ENCODE measurements around the gene SLC18A3.

Gene SLC18A3

DNA sequence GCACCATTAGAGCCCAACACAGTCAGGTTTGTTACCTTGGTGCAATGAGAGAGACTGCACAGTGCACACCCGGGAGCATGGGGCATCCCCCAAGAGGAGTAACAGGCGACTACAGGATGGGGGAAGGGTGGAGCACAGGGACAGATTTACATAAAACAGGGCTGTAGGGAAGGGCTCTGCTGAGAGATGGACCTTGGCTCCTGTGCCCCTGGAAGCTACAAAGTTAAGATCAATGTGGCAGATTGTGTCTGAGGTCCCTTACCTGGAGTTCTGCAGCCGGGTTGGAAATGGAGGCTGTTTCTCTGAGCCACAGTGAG lies 13.7 kb upstream of the SLC18A3 start:
- no peak for DNase-seq (ENCODE audit: low read depth)

DNA sequence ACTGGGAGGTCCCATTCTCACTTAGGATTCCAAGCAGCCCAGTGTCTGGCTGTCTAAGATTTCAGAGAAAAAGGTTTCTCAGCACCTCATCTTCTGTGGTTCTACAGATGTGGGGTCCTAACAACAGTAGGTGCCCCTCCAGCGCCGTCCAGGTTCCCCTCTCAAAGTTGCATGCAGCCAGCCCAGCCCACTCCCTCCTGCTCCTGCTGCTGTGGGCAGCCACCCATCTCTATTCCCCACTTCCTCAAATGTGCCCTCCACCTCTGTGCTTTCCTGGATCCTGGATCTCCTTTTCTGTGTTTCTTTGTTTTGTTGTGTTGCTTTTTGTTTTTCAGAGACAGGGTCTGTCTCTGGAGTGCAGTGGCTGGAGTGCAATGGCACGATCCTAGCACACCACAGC lies 13.3 kb upstream of the SLC18A3 start:
- no peak for DNase-seq (ENCODE audit: low read depth)

DNA sequence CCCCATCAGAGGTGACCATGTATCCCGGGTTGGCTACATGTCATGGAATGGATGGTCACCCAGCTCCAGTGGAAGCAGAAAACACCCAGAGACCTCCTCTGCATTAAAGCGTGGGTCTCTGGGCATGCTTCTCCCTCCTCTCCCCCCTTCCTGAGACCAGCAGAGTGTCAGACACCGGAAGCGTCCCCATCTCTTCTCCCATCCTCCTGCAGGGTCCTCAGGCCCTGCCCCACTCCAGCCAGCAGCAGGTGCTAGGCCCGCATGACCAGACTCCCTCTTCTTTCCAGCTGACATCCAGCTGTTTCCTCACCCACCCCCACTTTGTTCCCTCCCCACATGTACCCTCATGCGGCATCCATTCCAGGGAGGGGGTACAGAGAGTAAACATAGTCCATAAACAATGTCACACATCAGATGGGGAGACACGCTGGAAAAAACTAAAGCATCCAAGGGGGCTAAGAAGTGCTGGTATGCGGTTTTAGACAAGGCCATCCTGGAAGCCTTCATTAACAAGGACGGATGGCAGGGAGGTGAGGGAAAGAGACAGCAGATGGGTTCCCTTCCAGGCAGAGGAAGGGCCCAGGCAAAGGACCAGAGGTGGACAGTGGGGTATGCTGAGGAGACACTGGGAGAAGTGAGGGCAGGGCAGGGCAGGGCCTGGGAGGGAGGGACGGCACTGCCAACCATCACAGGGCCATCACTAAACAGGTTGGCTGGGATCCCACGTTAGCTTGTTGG lies 12.5 kb upstream of the SLC18A3 start:
- no peak for DNase-seq (ENCODE audit: low read depth)

DNA sequence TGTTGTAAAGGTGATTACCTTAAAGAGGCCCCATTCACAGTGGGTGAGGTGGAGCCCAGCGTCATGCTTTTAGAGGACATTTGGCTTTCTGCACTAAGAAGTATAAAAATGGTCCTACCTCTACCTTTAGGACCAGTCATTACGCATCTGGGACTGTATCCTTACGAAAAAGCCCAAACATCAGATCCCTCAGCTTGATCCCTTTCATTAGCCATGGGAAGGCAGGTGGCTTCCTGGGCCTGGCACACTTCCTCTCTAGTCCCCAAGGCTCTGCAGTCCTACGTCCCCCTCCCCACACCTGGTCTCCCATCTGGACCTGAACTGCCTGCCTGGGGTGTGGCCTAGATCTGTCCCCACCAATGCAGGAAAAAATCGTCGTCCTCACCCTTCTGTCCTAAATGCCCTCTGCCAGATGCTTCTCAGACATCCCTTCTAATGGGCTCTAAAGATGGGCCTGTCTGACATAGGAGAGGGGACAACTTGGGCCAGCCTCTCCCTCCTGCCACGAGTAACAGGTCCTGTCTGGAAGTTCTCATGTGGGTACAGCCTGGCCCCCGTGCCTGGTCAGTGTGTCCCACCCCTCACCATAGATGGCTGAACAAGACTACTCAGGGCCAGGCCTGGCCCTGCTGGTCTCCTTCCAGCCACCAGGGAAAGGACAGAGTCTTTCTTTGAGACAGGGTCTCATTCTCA lies 11.8 kb upstream of the SLC18A3 start:
- no peak for DNase-seq (ENCODE audit: low read depth)

DNA sequence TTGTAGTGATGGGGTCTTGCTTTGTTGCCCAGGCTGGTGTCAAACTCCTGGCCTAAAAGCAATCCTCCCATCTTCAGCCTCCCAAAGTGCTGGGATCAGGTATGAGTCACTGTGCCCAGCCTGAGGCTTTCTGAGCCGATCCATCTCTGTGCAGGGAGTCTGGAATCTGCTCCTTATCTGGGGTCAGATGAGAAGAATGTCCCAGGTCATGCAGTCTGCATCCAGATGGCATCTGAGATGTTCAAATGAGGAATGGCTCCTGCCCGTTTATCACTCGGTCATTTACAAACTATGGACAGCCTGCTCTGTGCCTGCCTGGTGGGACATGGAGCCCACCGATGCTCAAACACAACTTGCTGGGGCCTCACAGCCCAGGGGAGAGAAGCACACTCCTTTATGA lies 11.1 kb upstream of the SLC18A3 start:
- no peak for DNase-seq (ENCODE audit: low read depth)

DNA sequence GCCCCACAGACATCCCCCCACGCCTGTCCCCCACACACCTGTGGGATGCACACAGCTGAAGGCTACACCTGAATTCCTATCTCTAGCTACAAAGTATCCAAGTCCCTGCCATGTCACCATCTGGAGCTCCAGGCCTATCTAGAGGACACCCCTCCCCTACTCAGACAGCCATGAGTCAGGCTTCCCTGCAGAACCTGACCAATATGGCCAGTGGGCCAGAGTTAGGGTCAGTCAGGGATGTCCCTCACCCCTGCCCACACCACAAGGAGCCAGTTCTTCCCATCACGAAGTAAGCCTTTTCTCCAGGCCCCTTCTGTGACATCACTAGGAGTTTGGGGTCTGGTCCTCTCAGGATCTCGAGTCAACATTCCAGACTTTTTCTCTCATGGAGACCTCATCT lies 10.6 kb upstream of the SLC18A3 start:
- no peak for DNase-seq (ENCODE audit: low read depth)

DNA sequence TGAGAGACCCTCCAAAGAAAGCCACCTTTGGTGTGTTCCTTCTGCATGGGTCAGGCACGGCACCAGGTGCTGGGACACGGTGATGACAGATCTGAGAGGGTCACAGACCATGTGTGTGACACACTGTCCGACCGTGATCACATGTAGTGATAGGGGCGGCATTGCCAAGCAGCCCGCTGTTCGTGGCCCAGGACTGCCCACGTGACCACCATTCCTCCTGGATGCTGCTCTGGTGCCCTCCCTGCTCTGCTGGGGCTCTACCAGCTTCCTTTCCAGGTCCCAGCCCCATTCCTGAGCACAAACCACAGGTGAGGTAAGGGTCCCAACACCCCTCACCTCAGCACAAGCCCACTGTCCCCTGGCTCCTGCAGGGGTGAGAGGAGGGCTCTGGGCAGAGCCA lies 10.1 kb upstream of the SLC18A3 start:
- DNase-seq (ENCODE audit: low read depth) = no peak

DNA sequence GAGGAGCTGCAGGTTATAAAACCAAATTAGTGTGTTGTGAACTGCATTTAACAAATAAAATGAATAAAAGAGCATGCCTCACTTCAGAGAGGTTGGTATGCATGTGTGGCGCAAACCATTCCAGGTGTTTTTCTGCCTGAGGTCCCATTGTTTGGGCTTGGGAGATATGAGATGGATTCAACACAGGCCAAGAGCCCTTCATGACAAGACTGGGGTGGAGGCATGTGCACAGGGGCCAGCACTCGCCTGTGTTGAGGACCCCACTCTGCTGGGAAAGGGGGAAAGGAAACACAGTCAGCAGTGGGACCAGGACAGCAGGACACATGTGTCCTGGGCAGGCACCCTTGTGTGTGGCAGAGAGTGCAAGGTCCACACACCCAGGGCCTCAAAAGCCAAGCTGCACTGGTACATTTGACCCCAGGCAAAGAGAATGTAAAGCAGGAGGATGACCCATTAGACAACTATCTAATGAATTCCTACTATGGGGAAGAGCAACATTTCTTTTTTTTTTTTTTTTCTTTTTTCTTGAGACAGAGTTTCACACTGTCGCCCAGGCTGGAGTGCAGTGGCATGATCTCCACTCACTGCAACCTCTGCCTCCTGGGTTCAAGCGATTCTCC lies 9.2 kb upstream of the SLC18A3 start:
- no peak for DNase-seq (ENCODE audit: low read depth)

DNA sequence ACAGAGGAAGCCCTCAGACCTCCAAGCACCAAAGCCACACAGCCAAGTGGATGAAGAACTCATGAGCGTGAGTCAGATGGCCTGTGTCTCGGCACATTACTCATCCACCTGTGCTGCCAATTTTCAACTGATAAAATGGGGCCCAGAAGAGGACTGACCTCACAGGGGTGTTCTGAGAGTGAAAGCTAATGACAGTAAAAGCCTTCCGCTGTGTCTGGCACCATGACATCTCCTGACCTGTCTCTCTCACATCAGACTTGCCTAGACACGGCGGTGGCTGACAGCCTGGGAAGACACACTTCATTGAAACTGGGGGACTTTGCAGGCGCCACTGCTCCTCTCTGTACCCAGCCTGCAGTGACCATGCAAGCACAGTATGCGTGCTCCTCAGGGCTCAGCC lies 8.3 kb upstream of the SLC18A3 start:
- DNase-seq (ENCODE audit: low read depth) = no peak

DNA sequence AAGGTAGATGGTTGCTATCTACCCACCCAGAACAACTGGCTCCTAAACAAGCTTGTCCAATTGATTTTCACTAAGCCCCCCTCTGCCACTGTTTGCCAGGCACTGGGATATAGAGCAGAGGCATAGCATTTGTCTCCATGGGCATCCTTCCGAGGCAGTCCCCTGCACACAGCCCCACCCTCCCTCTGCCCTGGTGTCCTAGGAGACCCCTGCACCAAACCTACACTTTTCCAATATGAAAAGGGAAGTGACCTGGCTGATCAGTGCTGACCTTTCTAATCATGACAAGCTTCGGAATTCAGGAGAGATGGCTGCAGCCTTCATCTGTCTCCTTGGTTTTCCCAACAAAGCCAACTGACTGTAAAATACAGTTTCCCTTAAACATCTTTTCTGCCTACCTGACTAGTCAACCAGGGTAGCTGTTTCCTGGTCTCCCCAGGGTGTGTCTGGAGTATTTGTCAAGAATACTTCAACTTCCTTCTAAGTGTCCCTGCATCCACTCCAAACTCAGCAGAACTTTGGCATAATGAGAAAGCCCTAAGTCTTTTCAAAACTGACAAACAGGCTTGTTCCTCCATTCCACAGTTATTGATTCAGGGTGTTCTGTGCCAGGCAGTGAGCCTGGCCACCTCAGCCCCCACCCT lies 7.6 kb upstream of the SLC18A3 start:
- no peak for DNase-seq (ENCODE audit: low read depth)

DNA sequence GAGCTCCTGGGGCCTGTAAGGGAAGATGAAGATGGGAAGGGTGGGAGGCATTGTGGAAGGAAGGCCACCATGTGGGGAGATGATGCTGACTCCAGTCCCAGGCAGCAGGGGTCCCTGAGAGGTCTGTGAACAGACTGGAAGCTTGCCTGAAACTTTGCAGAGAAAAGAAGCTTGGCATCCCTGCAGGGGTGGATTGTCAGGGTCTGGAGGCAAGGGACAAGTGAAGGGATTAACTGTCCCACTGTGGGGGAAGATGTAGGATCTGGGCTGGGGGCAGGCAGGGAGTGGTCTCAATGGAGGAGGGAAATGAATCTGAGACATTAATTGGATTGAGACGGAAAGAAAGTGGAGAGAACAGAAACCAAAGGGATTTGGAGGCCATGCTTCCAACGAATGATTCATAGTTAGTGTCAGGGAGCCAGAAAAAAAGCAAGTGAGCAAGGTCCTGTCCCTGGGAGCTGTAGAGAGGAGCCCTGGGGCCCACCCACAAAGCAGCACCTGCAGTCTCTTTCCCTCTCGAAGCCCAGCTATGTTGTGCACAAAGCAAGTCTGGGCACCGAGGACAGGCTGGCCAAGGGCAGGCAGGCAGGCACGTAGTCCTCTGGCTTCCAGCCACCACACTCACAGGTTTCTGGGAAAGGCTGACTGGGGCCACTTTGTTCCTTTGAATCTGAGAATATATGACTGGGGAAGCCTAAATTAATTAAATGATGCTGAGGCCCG lies 4.7 kb upstream of the SLC18A3 start:
- no peak for DNase-seq (ENCODE audit: low read depth)

DNA sequence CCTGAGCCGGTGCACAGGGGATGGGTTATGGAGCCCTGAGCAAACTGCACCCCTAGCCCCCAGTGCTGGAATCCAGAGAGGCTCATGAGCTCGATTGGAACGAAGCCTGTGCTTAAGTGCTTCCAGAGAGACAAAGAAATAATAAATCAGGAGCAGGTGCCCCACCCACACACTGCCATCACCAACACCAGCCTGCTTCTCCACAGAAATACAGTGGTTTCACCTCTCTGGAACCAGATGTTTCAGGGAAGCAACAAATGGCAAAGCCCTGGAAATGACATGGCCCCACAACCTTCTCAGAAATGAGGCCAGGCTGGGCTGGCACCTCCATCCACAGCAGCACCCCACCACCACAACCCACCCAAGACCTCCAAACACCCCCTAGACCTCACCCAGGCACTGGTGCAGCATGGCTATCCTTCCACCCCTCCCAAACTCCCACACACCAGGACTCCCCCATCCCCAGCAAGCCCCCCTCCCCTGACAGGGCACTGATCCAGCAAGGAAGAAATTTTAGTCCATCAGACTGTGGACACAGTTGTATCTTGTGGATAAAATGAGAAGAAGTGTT lies 4.1 kb upstream of the SLC18A3 start:
- DNase-seq (ENCODE audit: low read depth) = no peak

DNA sequence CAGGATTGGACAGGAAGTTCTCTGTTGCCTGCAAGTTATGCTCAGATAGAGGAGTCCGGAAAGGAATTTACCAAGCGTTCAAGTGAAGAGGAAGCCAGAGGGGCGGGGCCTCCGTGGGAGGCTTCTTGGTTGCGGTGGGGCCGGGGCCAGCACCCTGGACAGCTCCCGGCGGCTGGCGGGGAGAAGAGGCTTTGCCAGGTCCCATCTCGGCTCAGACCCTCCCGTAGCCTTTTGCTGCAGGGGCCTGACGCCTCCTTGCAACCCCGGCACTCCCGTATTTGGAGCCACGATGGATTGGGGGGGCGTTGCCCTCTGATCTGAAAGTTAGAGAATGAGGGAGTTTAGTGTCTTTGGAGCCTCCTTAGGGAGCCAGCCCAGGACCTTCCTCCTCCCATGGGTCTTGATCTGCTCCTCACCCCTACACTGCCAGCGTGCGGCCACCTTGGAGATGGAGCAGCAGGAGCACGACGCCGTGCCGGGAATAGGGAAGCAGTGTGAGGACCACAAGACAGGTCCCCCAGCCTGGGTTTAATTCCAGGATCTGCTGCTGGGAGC lies 3.1 kb upstream of the SLC18A3 start:
- DNase-seq (ENCODE audit: low read depth) = peak; percentile 40

DNA sequence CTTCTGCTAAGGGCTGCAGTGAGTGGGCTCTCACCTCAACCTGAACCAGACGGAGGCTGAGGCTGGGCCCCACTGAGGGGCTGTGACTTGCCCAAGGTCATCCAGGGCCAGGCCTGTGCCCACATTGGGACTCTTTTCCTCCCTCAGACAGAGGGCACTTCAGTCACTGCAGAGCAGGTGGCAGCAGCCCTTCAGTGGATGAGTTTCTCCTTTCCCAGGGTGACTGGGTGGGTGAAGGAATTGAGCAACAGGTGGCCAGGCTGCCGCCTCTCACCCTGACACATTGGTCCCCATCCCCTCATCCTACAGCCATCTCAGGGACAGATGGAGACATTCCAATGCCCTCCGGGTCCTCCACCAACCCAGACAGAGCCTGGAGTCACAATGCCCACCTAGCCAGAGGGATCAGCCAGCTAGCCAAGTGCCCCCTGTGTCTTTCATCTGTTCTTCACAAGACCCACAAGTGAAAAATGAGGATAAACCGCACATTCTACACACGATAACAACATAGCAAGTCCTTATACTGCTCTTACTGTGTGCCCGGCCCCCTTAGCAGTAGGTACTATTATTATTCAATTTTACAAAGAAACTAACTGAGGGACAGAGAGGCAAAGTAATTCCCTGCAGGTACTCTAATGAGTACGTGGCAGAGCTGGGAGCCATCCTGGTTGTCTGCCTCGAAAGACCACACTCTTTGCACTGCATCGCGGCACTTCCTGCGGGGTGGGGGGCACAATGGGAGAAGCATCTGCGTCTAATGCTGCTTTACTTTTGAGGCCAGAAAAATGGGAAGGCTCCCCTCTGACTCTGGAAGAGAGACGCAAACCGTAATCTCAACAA lies 1.7 kb upstream of the SLC18A3 start:
- DNase-seq (ENCODE audit: low read depth) = no peak

DNA sequence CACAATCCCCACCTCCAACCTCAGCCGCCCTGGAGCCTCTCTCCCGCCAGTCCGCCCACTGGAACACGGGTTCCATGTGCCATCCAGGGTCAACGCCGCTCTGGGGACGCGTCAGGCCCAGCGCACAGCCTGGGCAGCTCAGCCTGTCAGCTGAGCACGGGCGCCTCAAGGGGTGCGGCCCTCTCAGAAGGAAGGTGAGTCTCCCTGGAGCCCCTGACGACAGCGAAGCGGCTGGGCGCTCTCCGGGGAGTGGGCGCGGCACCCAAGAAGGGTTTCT lies 1.2 kb upstream of the SLC18A3 start:
- no peak for DNase-seq (ENCODE audit: low read depth)

DNA sequence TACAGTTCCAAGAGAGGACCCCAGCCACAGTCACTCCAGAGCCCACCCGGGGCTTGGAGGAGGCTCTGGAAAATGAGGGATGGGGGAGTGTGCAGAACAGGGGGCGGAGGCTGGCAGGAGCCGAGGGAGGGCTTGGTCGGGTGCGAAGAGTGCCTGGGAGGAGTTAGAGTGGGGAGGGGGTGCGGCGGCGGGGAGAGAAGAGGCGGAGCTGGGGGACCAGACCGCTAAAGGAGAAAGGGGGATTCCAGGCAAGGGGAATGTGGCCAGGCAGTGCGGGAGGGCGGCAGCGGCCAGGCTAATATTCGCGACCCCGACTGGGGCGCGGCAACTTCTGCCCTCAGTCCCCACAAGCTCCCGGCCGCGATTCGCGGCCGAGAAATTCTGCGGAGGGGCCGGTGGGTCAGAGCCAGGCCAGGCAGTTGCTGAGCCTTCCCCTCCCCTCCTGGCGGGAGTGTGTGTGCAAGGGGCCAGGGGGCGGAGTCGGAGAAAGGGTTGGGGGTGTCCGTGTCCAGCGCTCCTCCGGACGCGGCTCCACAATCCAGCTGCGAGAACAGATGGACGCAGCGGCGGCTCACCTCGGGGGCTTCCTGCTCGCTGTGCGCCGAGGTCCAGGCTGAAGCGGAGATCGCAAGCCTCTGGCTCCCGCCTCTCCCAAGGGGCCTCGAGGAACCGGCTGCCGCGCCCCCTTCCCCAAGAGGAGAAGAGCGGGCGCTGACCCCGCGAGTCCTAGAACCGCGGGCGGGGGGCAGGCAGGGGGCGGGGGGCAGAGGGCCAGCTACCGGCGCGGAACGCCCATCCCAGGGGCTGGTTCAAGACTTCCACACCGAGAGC lies 612 bp upstream of the SLC18A3 start:
- DNase-seq (ENCODE audit: low read depth) = no peak

DNA sequence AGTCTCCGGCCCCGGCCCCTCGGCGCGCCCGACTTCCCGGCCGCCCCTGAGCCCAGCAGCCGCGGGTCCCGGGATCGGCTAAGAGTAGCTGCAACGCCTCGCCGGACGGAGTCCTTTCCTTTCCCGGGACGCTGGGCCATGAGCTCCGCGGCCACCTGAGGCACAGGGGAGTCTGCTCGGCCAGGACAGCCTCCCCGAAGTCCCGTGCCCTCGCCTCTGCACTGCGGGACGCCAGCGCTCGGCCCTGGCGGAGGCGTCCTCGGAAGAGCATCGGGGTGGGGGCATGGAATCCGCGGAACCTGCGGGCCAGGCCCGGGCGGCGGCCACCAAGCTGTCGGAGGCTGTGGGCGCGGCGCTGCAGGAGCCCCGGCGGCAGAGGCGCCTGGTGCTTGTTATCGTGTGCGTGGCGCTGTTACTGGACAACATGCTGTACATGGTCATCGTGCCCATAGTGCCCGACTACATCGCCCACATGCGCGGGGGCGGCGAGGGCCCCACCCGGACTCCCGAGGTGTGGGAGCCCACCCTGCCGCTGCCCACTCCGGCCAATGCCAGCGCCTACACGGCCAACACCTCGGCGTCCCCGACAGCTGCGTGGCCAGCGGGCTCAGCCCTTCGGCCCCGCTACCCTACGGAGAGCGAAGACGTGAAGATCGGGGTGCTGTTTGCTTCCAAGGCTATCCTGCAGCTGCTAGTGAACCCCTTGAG lies 502 bp downstream of the SLC18A3 start:
- no peak for DNase-seq (ENCODE audit: low read depth)

DNA sequence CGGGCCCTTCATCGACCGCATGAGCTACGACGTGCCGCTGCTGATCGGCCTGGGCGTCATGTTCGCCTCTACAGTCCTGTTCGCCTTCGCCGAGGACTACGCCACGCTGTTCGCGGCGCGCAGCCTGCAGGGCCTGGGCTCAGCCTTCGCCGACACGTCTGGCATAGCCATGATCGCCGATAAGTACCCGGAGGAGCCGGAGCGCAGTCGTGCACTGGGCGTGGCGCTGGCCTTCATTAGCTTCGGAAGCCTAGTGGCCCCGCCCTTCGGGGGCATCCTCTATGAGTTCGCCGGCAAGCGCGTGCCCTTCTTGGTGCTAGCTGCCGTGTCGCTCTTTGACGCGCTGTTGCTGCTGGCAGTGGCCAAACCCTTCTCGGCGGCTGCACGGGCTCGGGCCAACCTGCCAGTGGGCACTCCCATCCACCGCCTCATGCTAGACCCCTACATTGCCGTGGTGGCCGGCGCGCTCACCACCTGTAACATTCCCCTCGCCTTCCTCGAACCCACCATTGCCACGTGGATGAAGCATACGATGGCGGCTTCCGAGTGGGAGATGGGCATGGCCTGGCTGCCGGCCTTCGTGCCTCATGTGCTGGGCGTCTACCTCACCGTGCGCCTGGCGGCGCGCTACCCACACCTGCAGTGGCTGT lies 1.2 kb downstream of the SLC18A3 start:
- DNase-seq (ENCODE audit: low read depth) = no peak

All from non-pigmented ciliary epithelial cell (primary cell).